DOHH2 (cell line): ENCODE measurements around the gene PPFIA3.

ENCODE experiments used
- EZH2phosphoT487 ChIP-seq: fragments of 200-600 bp; sonication (generic); IDR thresholded peaks from 2 replicates; pipeline ENCODE4 v1.6.1; 2017; ENCODE audit warnings: borderline replicate concordance, mild to moderate bottlenecking, antibody characterized with exemption, low read length, moderate library complexity, mixed read lengths
- TF ChIP-seq, protein P1 (sequence below): fragments of 200-600 bp; sonication (generic); IDR thresholded peaks from one replicate; pipeline ENCODE4 v1.5.1; 2014; ENCODE audit warnings: antibody characterized with exemption, mild to moderate bottlenecking, low read depth, low read length; ENCODE audit not compliant: poor library complexity, severe bottlenecking

DNA sequence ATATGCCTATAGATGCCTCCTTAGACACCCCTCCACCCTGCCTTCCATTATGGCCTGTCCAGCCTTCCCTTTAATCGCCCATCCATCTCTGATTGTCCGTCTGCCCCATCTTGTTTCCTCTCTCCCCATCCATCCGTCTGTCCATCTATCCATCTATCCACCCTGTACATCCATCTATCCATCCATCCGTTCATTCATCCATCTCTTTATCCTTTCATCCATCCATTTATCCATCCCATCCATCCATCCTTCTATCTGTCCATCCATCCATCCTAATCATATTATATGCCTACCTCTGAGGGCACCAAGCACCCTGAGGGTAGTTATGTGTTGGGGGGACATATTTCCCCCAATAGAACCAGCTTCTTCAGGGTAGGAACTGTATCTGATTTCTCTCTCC, 61.3 kb downstream of the PPFIA3 start:
- TF ChIP-seq, protein P1, sequence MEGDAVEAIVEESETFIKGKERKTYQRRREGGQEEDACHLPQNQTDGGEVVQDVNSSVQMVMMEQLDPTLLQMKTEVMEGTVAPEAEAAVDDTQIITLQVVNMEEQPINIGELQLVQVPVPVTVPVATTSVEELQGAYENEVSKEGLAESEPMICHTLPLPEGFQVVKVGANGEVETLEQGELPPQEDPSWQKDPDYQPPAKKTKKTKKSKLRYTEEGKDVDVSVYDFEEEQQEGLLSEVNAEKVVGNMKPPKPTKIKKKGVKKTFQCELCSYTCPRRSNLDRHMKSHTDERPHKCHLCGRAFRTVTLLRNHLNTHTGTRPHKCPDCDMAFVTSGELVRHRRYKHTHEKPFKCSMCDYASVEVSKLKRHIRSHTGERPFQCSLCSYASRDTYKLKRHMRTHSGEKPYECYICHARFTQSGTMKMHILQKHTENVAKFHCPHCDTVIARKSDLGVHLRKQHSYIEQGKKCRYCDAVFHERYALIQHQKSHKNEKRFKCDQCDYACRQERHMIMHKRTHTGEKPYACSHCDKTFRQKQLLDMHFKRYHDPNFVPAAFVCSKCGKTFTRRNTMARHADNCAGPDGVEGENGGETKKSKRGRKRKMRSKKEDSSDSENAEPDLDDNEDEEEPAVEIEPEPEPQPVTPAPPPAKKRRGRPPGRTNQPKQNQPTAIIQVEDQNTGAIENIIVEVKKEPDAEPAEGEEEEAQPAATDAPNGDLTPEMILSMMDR = no peak
- no peak for TF ChIP-seq EZH2phosphoT487
